ENCODE measurements around the gene WNT5B.

DNA sequence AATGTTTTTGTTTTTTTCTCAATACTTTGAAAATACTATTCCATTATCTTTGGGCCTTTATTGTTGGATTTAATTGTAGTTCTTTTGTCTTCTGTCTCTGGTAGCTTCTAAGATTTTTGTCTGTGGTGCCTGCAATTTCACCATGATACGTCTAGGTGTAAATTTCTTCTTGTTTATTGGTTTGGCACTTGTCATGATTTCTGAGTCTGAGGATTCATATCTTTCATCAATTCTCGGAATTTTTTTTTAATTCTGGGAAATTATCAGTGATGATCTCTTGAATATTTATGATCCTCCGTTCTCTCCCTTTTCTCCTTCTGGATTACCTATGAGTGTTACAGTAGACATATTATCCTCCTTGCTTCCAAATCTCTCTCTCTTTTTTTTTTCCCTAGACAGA is 47.0 kb downstream of the WNT5B start:
- no peak for TF ChIP-seq FOXA1 (IDR thresholded peaks at IDR 0.05)
- TF ChIP-seq, protein P1, sequence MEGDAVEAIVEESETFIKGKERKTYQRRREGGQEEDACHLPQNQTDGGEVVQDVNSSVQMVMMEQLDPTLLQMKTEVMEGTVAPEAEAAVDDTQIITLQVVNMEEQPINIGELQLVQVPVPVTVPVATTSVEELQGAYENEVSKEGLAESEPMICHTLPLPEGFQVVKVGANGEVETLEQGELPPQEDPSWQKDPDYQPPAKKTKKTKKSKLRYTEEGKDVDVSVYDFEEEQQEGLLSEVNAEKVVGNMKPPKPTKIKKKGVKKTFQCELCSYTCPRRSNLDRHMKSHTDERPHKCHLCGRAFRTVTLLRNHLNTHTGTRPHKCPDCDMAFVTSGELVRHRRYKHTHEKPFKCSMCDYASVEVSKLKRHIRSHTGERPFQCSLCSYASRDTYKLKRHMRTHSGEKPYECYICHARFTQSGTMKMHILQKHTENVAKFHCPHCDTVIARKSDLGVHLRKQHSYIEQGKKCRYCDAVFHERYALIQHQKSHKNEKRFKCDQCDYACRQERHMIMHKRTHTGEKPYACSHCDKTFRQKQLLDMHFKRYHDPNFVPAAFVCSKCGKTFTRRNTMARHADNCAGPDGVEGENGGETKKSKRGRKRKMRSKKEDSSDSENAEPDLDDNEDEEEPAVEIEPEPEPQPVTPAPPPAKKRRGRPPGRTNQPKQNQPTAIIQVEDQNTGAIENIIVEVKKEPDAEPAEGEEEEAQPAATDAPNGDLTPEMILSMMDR (IDR thresholded peaks at IDR 0.05; ENCODE audit: low read depth, low read length, missing input control) = no peak
- no peak for TF ChIP-seq NR2F2 (IDR thresholded peaks at IDR 0.05)
- TF ChIP-seq, protein P2, sequence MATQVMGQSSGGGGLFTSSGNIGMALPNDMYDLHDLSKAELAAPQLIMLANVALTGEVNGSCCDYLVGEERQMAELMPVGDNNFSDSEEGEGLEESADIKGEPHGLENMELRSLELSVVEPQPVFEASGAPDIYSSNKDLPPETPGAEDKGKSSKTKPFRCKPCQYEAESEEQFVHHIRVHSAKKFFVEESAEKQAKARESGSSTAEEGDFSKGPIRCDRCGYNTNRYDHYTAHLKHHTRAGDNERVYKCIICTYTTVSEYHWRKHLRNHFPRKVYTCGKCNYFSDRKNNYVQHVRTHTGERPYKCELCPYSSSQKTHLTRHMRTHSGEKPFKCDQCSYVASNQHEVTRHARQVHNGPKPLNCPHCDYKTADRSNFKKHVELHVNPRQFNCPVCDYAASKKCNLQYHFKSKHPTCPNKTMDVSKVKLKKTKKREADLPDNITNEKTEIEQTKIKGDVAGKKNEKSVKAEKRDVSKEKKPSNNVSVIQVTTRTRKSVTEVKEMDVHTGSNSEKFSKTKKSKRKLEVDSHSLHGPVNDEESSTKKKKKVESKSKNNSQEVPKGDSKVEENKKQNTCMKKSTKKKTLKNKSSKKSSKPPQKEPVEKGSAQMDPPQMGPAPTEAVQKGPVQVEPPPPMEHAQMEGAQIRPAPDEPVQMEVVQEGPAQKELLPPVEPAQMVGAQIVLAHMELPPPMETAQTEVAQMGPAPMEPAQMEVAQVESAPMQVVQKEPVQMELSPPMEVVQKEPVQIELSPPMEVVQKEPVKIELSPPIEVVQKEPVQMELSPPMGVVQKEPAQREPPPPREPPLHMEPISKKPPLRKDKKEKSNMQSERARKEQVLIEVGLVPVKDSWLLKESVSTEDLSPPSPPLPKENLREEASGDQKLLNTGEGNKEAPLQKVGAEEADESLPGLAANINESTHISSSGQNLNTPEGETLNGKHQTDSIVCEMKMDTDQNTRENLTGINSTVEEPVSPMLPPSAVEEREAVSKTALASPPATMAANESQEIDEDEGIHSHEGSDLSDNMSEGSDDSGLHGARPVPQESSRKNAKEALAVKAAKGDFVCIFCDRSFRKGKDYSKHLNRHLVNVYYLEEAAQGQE (IDR thresholded peaks at IDR 0.05) = no peak
- TF ChIP-seq RXRA (IDR thresholded peaks at IDR 0.05) = no peak
- TF ChIP-seq, protein P3, sequence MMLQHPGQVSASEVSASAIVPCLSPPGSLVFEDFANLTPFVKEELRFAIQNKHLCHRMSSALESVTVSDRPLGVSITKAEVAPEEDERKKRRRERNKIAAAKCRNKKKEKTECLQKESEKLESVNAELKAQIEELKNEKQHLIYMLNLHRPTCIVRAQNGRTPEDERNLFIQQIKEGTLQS (IDR thresholded peaks at IDR 0.05) = no peak
- TF ChIP-seq, protein P4, sequence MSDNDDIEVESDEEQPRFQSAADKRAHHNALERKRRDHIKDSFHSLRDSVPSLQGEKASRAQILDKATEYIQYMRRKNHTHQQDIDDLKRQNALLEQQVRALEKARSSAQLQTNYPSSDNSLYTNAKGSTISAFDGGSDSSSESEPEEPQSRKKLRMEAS (IDR thresholded peaks at IDR 0.05) = no peak
- TF ChIP-seq RAD21 (IDR thresholded peaks at IDR 0.05) = no peak
- TF ChIP-seq HNF4G (IDR thresholded peaks at IDR 0.05) = no peak
- TF ChIP-seq YY1 (IDR thresholded peaks at IDR 0.05) = no peak
- TF ChIP-seq EGR1 (IDR thresholded peaks at IDR 0.05; ENCODE audit: low read depth in 2 of 2) = no peak
- TF ChIP-seq GABPA (IDR thresholded peaks at IDR 0.05 in 1 of 2, conservative IDR thresholded peaks at IDR 0.05 in 1 of 2) = no peak
- TF ChIP-seq, protein P5, sequence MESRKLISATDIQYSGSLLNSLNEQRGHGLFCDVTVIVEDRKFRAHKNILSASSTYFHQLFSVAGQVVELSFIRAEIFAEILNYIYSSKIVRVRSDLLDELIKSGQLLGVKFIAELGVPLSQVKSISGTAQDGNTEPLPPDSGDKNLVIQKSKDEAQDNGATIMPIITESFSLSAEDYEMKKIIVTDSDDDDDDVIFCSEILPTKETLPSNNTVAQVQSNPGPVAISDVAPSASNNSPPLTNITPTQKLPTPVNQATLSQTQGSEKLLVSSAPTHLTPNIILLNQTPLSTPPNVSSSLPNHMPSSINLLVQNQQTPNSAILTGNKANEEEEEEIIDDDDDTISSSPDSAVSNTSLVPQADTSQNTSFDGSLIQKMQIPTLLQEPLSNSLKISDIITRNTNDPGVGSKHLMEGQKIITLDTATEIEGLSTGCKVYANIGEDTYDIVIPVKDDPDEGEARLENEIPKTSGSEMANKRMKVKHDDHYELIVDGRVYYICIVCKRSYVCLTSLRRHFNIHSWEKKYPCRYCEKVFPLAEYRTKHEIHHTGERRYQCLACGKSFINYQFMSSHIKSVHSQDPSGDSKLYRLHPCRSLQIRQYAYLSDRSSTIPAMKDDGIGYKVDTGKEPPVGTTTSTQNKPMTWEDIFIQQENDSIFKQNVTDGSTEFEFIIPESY (IDR thresholded peaks at IDR 0.05) = no peak
